Vagina (tissue), 2 donors: ENCODE results near the gene KMT2C.

Source experiments
- CTCF ChIP-seq, 3 experiments: fragments of 450-650 bp in 2 of 3; fragments of 200-600 bp in 1 of 3; sonication (generic) in 1 of 3; IDR thresholded peaks; one replicate each; pipeline ENCODE4 v1.5.1; 2017 to 2019; ENCODE audit warnings: antibody characterized with exemption in 3 of 3, mild to moderate bottlenecking in 2 of 3, moderate library complexity in 2 of 3
- POLR2A ChIP-seq, 2 donors: fragments of 450-650 bp; IDR thresholded peaks; one replicate each; pipeline ENCODE4 v1.6.1; 2017; ENCODE audit warnings: antibody characterized with exemption in 2 of 2, mild to moderate bottlenecking in 2 of 2, moderate library complexity in 2 of 2

GRCh38 chr7:152392254-152392653 lies 43.5 kb downstream of the KMT2C start:
- TF ChIP-seq CTCF (IDR thresholded peaks at IDR 0.05) (no peak), POLR2A (IDR thresholded peaks at IDR 0.05) (no peak)
